PC-9 (cell line): ENCODE results near the gene CGB1. TPM values are rescaled to one million over a fixed set of nuclear protein-coding genes. Genes with fewer than 3 reads are reported as not detected.
"Not testable (repeated sequence)": the region's sequence is repeated elsewhere in the genome, so short reads cannot be mapped to it uniquely, and the experiment has no call there.

Experiments used
- BruUV-seq: library from RNA; stranded (reverse); fragments of 400-500 nt; replicated peaks from 2 replicates; lab custom pipeline; 2021; lab: Mats Ljungman, UMichigan
- CTCF ChIA-PET: fragments of 300-600 bp; sonication (Branson Sonifier 250); formaldehyde crosslinking; loops from one replicate; lab custom pipeline; 2022; ENCODE audit warnings: antibody characterized with exemption; lab: Charles Lee
- POLR2A ChIA-PET: fragments of 300-600 bp; sonication (Branson Sonifier 250); formaldehyde crosslinking; loops from one replicate; lab custom pipeline; 2022; ENCODE audit warnings: antibody characterized with exemption; ENCODE audit not compliant: unreplicated experiment; lab: Charles Lee
- DNase-seq, 2 experiments: peaks; one replicate each; pipeline versions ENCODE4 v3.0.0 to v3.0.0-alpha.2; 2015 to 2022; ENCODE audit warnings: mixed read lengths in 1 of 2
- H2AFZ ChIP-seq: fragments of 200-600 bp; sonication (generic); 2 replicates; pipeline ENCODE4 v1.8.1; 2017; ENCODE audit warnings: antibody characterized with exemption
- H3F3A ChIP-seq: fragments of 200-600 bp; sonication (generic); 2 replicates; pipeline ENCODE4 v1.8.1; 2017; ENCODE audit warnings: antibody characterized with exemption, mild to moderate bottlenecking, low read depth; ENCODE audit not compliant: insufficient read depth
- H3K27ac ChIP-seq: fragments of 200-600 bp; sonication (generic); 2 replicates; pipeline ENCODE4 v1.6.1; 2016; ENCODE audit warnings: mixed run types
- H3K27me3 ChIP-seq: fragments of 200-600 bp; sonication (generic); 2 replicates; pipeline ENCODE4 v1.6.1; 2016; ENCODE audit warnings: low read depth, mixed run types; ENCODE audit not compliant: insufficient read depth
- H3K36me3 ChIP-seq: fragments of 200-600 bp; sonication (generic); 2 replicates; pipeline ENCODE4 v1.6.1; 2016; ENCODE audit warnings: low read depth, mixed run types
- H3K4me1 ChIP-seq: fragments of 200-600 bp; sonication (generic); replicated peaks from 2 replicates; pipeline ENCODE4 v1.6.1; 2016; ENCODE audit warnings: mixed run types; ENCODE audit not compliant: insufficient read depth
- H3K4me2 ChIP-seq: fragments of 200-600 bp; sonication (generic); 2 replicates; pipeline ENCODE4 v1.6.1; 2017; ENCODE audit warnings: mixed run types
- H3K4me3 ChIP-seq: fragments of 200-600 bp; sonication (generic); 2 replicates; pipeline ENCODE4 v1.6.1; 2016; ENCODE audit warnings: mixed run types
- H3K79me2 ChIP-seq: fragments of 200-600 bp; sonication (generic); 2 replicates; pipeline ENCODE4 v1.6.1; 2017; ENCODE audit warnings: low read depth, mixed run types
- H3K9me2 ChIP-seq: fragments of 200-600 bp; sonication (generic); 2 replicates; pipeline ENCODE4 v1.8.1; 2017; ENCODE audit warnings: mild to moderate bottlenecking; ENCODE audit not compliant: insufficient read depth
- H3K9me3 ChIP-seq: fragments of 200-600 bp; sonication (generic); 2 replicates; pipeline ENCODE4 v1.8.1; 2016; ENCODE audit warnings: low read depth; ENCODE audit not compliant: insufficient read depth
- H4K20me1 ChIP-seq: fragments of 200-600 bp; sonication (generic); 2 replicates; pipeline ENCODE4 v1.8.1; 2017; ENCODE audit not compliant: insufficient read depth
- CTCF ChIP-seq: fragments of 200-600 bp; sonication (generic); conservative IDR thresholded peaks from 2 replicates; pipeline ENCODE4 v1.6.1; 2017; ENCODE audit warnings: mixed run types, antibody characterized with exemption, mild to moderate bottlenecking, moderate library complexity
- EZH2 ChIP-seq: fragments of 200-600 bp; sonication (generic); IDR thresholded peaks from 2 replicates; pipeline ENCODE4 v1.8.0; 2017; ENCODE audit warnings: antibody characterized with exemption, low read depth
- intact Hi-C: fragments of 100-400 bp; cut with micrococcal nuclease; formaldehyde crosslinking; loops from one replicate; pipeline ENCODE4 v1.10.0; 2022; ENCODE audit not compliant: unreplicated experiment
- total RNA-seq: library from RNA; stranded (reverse); gene quantifications from 2 replicates; pipeline ENCODE4 v1.2.3, GENCODE V29; 2021

Gene CGB1
- total RNA-seq, 1 experiment from 2014 or later, result 0.83 TPM

- peak overlapping the region; percentile 26; the same call in 1 of the 2 replicates for H2AFZ ChIP-seq
- H3K79me2 ChIP-seq, result no peaks in the 10 kb centered on the region
- no peaks in the 10 kb centered on the region for H3K9me3 ChIP-seq
- no peak for TF ChIP-seq EZH2
- TF ChIP-seq CTCF, result no peak
- H3K4me3 ChIP-seq, result no peak overlapping the region
- H3K9me2 ChIP-seq, result no peaks in the 10 kb centered on the region
- H3K27me3 ChIP-seq, result no peaks in the 10 kb centered on the region
- intact Hi-C loops, result no loop called here
- H3K36me3 ChIP-seq, result no peaks in the 10 kb centered on the region
- H3K4me2 ChIP-seq, result peak overlapping the region; percentile 58
- H3F3A ChIP-seq, result peaks cover 11% of the 10 kb centered on the region; the same call in 1 of the 2 replicates
- ChIA-PET POLR2A (no interaction called here), CTCF (no interaction called here)
- DNase-seq, result peak; percentile 67 to 87
- peaks cover 30% of the 10 kb centered on the region for H3K4me1 ChIP-seq
- H3K27ac ChIP-seq, result no peak overlapping the region
- no TSS peak for BruUV-seq
- H4K20me1 ChIP-seq, result no peaks in the 10 kb centered on the region
These were observed 5.5 kb upstream of the CGB1 start for GRCh38 chr19:49042177-49042576.

GRCh38 chr19:49039736-49040135 lies 3.0 kb upstream of the CGB1 start:
- intact Hi-C loops, H4K20me1 ChIP-seq, H3K79me2 ChIP-seq, H2AFZ ChIP-seq, H3K27ac ChIP-seq, H3K9me2 ChIP-seq, BruUV-seq, H3K36me3 ChIP-seq, H3K27me3 ChIP-seq, H3K4me2 ChIP-seq, DNase-seq, H3K9me3 ChIP-seq, H3K4me3 ChIP-seq: not testable (repeated sequence)
- ChIA-PET POLR2A (interaction anchor here (0.7 kb wide), 1 partner anchor 394 kb away, joined by 7 read pairs; no protein-coding TSS in a partner anchor), CTCF (interaction anchor here (0.9 kb wide), 1 partner anchor 16 kb away, joined by 5 read pairs; no protein-coding TSS in a partner anchor)
- peaks cover 11% of the 10 kb centered on the region; the same call in 1 of the 2 replicates for H3F3A ChIP-seq
- peaks cover 30% of the 10 kb centered on the region for H3K4me1 ChIP-seq

DNA sequence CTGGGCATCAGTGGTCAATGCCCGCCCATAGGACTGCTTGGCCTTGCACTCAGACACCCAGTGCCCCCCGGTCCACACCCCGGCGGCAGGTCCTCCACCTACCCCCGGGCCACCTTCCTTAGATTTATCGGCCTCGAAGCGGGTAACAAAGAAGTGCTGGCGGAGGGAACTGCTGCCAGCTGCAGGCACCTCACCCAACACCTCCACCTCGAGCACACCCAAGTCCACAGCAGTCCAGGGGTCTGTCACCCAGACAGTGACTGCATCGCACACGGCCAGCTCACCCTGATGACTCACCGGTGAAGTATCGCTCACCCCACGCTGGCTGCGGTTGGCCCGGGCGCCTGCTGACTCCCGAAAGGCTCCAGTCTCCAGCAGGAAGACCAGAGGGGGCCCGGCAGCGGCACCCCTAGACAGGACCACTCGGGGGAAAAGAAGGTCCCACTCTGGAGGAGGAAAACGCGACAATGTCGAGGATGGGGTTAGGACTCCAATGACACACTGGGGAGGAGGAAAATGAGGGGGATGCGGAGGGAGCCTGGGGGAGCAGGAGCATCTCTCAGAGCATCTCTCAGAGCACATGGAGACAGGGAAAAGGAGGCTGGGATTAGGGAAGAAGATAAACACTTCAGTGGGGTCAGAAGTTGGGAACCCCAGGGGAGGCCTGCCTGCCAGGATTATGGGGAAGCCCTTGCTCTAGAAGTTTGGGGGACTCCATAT lies 2.0 kb upstream of the CGB1 start:
- peak; percentile 83 to 85 for DNase-seq
- CTCF ChIA-PET, intact Hi-C loops, H3K4me3 ChIP-seq, H3K79me2 ChIP-seq, BruUV-seq, H4K20me1 ChIP-seq, H3K27me3 ChIP-seq, H3K9me3 ChIP-seq, H3K27ac ChIP-seq, H3K36me3 ChIP-seq, H3K9me2 ChIP-seq, H2AFZ ChIP-seq: not testable (repeated sequence)
- POLR2A ChIA-PET, result interaction anchor here (0.6 kb wide), 1 partner anchor 603 kb away, joined by 5 read pairs; no protein-coding TSS in a partner anchor
- H3K4me1 ChIP-seq, result peaks cover 30% of the 10 kb centered on the region
- H3F3A ChIP-seq, result peaks cover 11% of the 10 kb centered on the region; the same call in 1 of the 2 replicates
- H3K4me2 ChIP-seq, result peak overlapping the region; percentile 38

DNA sequence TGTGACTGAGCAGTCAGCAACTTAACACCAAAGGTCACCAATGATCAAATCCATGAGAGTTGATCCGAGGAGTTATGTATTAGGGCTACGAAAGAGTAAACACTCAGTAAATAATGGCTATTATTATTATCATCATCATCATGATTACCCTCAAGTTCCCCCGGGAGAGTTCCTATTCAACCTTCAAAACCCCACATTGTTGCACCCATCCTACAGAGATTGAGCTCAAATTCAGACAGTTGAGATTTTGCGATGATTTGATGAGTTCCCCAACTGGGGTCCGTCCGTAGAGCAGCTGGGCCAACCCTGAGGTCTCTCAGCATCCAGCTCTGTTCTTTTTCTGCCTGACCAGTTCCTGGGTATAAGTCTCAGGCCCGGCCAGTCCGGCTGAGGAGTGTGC lies 1.4 kb upstream of the CGB1 start:
- H3K9me2 ChIP-seq, H3K27me3 ChIP-seq, H3K36me3 ChIP-seq, H3K9me3 ChIP-seq, intact Hi-C loops, H3K4me3 ChIP-seq, H3K27ac ChIP-seq, CTCF ChIA-PET, H4K20me1 ChIP-seq, POLR2A ChIA-PET, DNase-seq, H2AFZ ChIP-seq, H3K79me2 ChIP-seq: not testable (repeated sequence)
- TSS peak; percentile 68 for BruUV-seq
- Histone ChIP-seq H3K4me2 (peak overlapping the region; percentile 38), H3F3A (peaks cover 11% of the 10 kb centered on the region; the same call in 1 of the 2 replicates), H3K4me1 (peaks cover 30% of the 10 kb centered on the region)
